HG02588 (cell line): Measurements from ENCODE around the gene CACNG6.

ENCODE experiments used
- ATAC-seq: cut with Tn5 transposase; IDR thresholded peaks from one replicate; pipeline ENCODE4 v1.9.1; 2021; ENCODE audit warnings: mild to moderate bottlenecking, moderate library complexity; ENCODE audit not compliant: unreplicated experiment

CACNG6 gene

GRCh38 chr19:53966931-53967330 is 24.5 kb upstream of the CACNG6 start:
- no peak for ATAC-seq

- ATAC-seq = no peak
Measured at GRCh38 chr19:53969366-53969765, 22.1 kb upstream of the CACNG6 start.

- no peak for ATAC-seq
Measured at GRCh38 chr19:53971673-53972072, 19.8 kb upstream of the CACNG6 start.

- no peak for ATAC-seq
Measured at GRCh38 chr19:53977429-53977990, 13.9 kb upstream of the CACNG6 start.

GRCh38 chr19:53977991-53978731 is 13.3 kb upstream of the CACNG6 start:
- no peak for ATAC-seq

- ATAC-seq = no peak
Measured at GRCh38 chr19:53978975-53979801, 12.2 kb upstream of the CACNG6 start.

GRCh38 chr19:53980539-53981375 is 10.7 kb upstream of the CACNG6 start:
- ATAC-seq = no peak

- no peak for ATAC-seq
Measured at GRCh38 chr19:53981376-53981951, 10.0 kb upstream of the CACNG6 start.

GRCh38 chr19:53982001-53982451 is 9.4 kb upstream of the CACNG6 start:
- no peak for ATAC-seq

- no peak for ATAC-seq
Measured at GRCh38 chr19:53982611-53983010, 8.8 kb upstream of the CACNG6 start.

- ATAC-seq = no peak
Measured at GRCh38 chr19:53983457-53984289, 7.8 kb upstream of the CACNG6 start.

GRCh38 chr19:53985863-53986262 is 5.6 kb upstream of the CACNG6 start:
- ATAC-seq = no peak

- no peak for ATAC-seq
Measured at GRCh38 chr19:53988981-53989380, 2.5 kb upstream of the CACNG6 start.

GRCh38 chr19:53989600-53990533 is 1.6 kb upstream of the CACNG6 start:
- no peak for ATAC-seq

- ATAC-seq = no peak
Measured at GRCh38 chr19:53992211-53992610, 774 bp downstream of the CACNG6 start.

- no peak for ATAC-seq
Measured at GRCh38 chr19:53992815-53993214, 1.4 kb downstream of the CACNG6 start.

GRCh38 chr19:53993448-53993847 is 2.0 kb downstream of the CACNG6 start:
- ATAC-seq = no peak

- no peak for ATAC-seq
Measured at GRCh38 chr19:53994811-53995210, 3.4 kb downstream of the CACNG6 start.

- ATAC-seq = no peak
Measured at GRCh38 chr19:53998223-53998622, 6.8 kb downstream of the CACNG6 start.
